GM12891 (cell line): Measurements from ENCODE around the gene TMPRSS4.

ENCODE experiments used
- DNase-seq: peaks from one replicate; pipeline ENCODE4 v3.0.0; 2011; ENCODE audit warnings: low spot score; ENCODE audit not compliant: insufficient read length
- FAIRE-seq: peaks from 2 replicates; lab custom pipeline; 2011; peaks lifted over from hg19 to GRCh38; lab: Jason Lieb, UNC
- PAX5 ChIP-seq: IDR thresholded peaks from 2 replicates; pipeline ENCODE4 v1.6.1; 2011; ENCODE audit warnings: low read length, moderate library complexity, mild to moderate bottlenecking; ENCODE audit not compliant: insufficient read depth, severe bottlenecking
- POLR2A ChIP-seq: IDR thresholded peaks from 2 replicates; pipeline ENCODE4 v1.6.1; 2011; ENCODE audit warnings: low read depth, low read length, control low read depth
- POLR2AphosphoS5 ChIP-seq: IDR thresholded peaks from 2 replicates; pipeline ENCODE4 v1.6.1; 2011; ENCODE audit warnings: low read depth, low read length, control low read depth
- POU2F2 ChIP-seq: IDR thresholded peaks from 2 replicates; pipeline ENCODE4 v1.6.1; 2011; ENCODE audit warnings: low read depth, mild to moderate bottlenecking, control low read depth, low read length, moderate library complexity
- SPI1 ChIP-seq: IDR thresholded peaks from 2 replicates; pipeline ENCODE4 v1.6.1; 2011; ENCODE audit warnings: low read depth, low read length, control low read depth
- TAF1 ChIP-seq: IDR thresholded peaks from 2 replicates; pipeline ENCODE4 v1.6.1; 2011; ENCODE audit warnings: low read depth, low read length, control low read depth

TMPRSS4 gene

GRCh38 chr11:118088531-118088930 lies 11.7 kb downstream of the TMPRSS4 start:
- DNase-seq (no peak), FAIRE-seq (no peak)
- TF ChIP-seq POLR2AphosphoS5 (no peak), SPI1 (no peak), POU2F2 (no peak), TAF1 (no peak), POLR2A (no peak), PAX5 (no peak)

- TF ChIP-seq SPI1 (no peak), POU2F2 (no peak), POLR2AphosphoS5 (no peak), TAF1 (no peak), PAX5 (no peak), POLR2A (no peak)
- no peak for FAIRE-seq
- no peak for DNase-seq
Measured at GRCh38 chr11:118090545-118091162, 13.8 kb downstream of the TMPRSS4 start.

- DNase-seq = no peak
- TF ChIP-seq POU2F2 (no peak), POLR2A (no peak), TAF1 (no peak), POLR2AphosphoS5 (no peak), SPI1 (no peak), PAX5 (no peak)
- FAIRE-seq = no peak
Measured at GRCh38 chr11:118091690-118092089, 14.8 kb downstream of the TMPRSS4 start.

GRCh38 chr11:118092907-118093571 lies 16.2 kb downstream of the TMPRSS4 start:
- no peak for DNase-seq
- no peak for FAIRE-seq
- TF ChIP-seq TAF1 (no peak), POU2F2 (no peak), POLR2A (no peak)

- no peak for FAIRE-seq
- DNase-seq = no peak
Measured at GRCh38 chr11:118095493-118095892, 18.6 kb downstream of the TMPRSS4 start.

GRCh38 chr11:118095967-118096367 lies 19.1 kb downstream of the TMPRSS4 start:
- DNase-seq (no peak), FAIRE-seq (no peak)
- TF ChIP-seq POLR2A (no peak), PAX5 (no peak), SPI1 (no peak), POU2F2 (no peak), TAF1 (no peak), POLR2AphosphoS5 (no peak)

More at GRCh38 chr11:118095493-118095892, 18.6 kb downstream of the TMPRSS4 start:
- TF ChIP-seq PAX5 (no peak), POLR2A (no peak), POU2F2 (no peak), SPI1 (no peak), POLR2AphosphoS5 (no peak), TAF1 (no peak)

- FAIRE-seq (no peak), DNase-seq (no peak)
Measured at GRCh38 chr11:118098996-118099837, 22.3 kb downstream of the TMPRSS4 start.

GRCh38 chr11:118099838-118100556 lies 23.1 kb downstream of the TMPRSS4 start:
- FAIRE-seq = no peak
- no peak for DNase-seq
- TF ChIP-seq PAX5 (no peak), POLR2AphosphoS5 (no peak), TAF1 (no peak), SPI1 (no peak), POLR2A (no peak), POU2F2 (no peak)

More at GRCh38 chr11:118098996-118099837, 22.3 kb downstream of the TMPRSS4 start:
- no peak for TF ChIP-seq PAX5
- no peak for TF ChIP-seq SPI1
- no peak for TF ChIP-seq POU2F2

GRCh38 chr11:118100691-118101232 lies 23.9 kb downstream of the TMPRSS4 start:
- no peak for TF ChIP-seq PAX5
- no peak for TF ChIP-seq TAF1
- TF ChIP-seq SPI1 = no peak
- TF ChIP-seq POLR2AphosphoS5 = no peak
- TF ChIP-seq POU2F2 = no peak
- TF ChIP-seq POLR2A = no peak
- no peak for FAIRE-seq
- no peak for DNase-seq
